ENCODE results near the gene BMP8A. TPM values are rescaled to one million over a fixed set of nuclear protein-coding genes. Genes with fewer than 3 reads are reported as not detected.
A peak's percentile ranks its signal among the peaks of the same experiment; 100 is the strongest.

The BMP8A gene
- total and polyA plus RNA-seq, 10 donors = 0.06 to 2.8 (median 1.4) TPM; not detected in 1

DNA sequence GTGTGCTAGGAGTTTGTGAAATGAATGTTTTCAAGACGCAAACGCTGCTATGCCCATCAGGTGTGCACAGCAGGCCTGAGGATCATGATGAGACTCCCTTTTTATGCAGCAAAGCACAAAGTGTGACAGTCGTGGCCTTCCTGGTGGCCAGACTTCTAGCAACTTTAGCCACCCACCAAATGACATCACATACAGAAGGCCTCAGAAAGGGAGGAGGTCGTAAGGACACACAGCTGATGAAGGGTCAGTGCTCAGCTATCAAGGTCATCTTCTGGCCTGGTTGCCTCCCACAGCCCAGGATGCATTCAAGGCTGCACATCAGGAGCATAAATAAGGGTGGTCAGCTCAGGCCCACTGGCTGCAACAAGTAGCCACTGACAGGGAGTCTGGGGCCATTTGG, 36.6 kb downstream of the BMP8A start:
- H3K4me3 ChIP-seq = no peak overlapping the region
- TF ChIP-seq POLR2A (IDR thresholded peaks at IDR 0.05) (no peak), POLR2AphosphoS5 (IDR thresholded peaks at IDR 0.05) (no peak)
- TF ChIP-seq, protein P1, sequence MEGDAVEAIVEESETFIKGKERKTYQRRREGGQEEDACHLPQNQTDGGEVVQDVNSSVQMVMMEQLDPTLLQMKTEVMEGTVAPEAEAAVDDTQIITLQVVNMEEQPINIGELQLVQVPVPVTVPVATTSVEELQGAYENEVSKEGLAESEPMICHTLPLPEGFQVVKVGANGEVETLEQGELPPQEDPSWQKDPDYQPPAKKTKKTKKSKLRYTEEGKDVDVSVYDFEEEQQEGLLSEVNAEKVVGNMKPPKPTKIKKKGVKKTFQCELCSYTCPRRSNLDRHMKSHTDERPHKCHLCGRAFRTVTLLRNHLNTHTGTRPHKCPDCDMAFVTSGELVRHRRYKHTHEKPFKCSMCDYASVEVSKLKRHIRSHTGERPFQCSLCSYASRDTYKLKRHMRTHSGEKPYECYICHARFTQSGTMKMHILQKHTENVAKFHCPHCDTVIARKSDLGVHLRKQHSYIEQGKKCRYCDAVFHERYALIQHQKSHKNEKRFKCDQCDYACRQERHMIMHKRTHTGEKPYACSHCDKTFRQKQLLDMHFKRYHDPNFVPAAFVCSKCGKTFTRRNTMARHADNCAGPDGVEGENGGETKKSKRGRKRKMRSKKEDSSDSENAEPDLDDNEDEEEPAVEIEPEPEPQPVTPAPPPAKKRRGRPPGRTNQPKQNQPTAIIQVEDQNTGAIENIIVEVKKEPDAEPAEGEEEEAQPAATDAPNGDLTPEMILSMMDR (IDR thresholded peaks at IDR 0.05 in 8 of 11, conservative IDR thresholded peaks at IDR 0.05 in 3 of 11) = no peak
- H3K27me3 ChIP-seq (replicated peaks in 1 of 7) = no peaks in the 10 kb centered on the region
- H3K4me1 ChIP-seq = peaks cover 0 to 28% (median 20%) of the 10 kb centered on the region in 6 donors
- DNase-seq = peak; percentile 24
- H3K36me3 ChIP-seq = peaks cover 0 to 92% (median 38%) of the 10 kb centered on the region in 6 donors
- H3K9me3 ChIP-seq = no peaks in the 10 kb centered on the region
- WGBS, 5 donors = 85 to 93% (median 90%) methylated on average over 4 of the region's 4 CpGs
- intact Hi-C loops (cut with DNase I; ENCODE audit: low total_unique reads) = no loop called here
- H3K27ac ChIP-seq = no peak overlapping the region

DNA sequence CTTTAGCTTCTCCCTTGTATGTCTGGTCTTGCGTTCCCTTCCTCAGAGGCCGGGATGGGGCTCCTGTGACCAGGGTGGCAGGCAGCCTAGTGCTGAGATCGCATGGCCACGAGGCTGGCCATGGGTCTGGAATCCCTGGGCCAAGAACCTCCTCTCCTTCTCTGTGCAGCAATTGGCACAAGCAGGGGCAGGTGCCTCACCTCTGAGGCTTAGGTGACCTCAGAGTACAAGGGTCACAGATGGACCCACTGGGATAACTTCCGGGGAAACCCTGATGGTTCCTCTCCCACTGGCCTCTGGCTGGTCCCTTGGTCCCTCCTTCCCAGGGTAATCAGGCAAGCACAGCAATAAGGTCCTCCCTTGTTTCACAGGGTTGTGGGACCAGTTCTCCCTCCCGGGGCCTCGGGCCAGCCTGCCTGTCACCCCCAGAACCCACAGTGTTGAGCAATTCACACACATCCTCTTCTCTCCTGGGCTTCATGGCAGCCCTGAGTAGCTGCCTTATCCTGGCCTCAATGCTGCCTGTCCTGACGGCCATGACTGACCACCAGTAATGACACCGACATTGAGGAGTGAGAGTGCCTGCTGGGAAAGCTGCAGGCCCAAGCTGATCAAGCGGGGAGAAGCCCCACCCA, 38.6 kb downstream of the BMP8A start:
- peaks cover 0 to 90% (median 41%) of the 10 kb centered on the region in 6 donors for H3K36me3 ChIP-seq
- H3K4me1 ChIP-seq = peaks cover 0 to 18% (median 16%) of the 10 kb centered on the region in 6 donors
- intact Hi-C loops (cut with DNase I; ENCODE audit: low total_unique reads) = loop anchor here (10.0 kb wide), 1 partner anchor 55 kb away; no protein-coding TSS in a partner anchor
- DNase-seq = peak; percentile 43
- 64 to 89% (median 79%) methylated on average over 6 to 10 of the region's 10 CpGs for WGBS, 5 donors
- no peaks in the 10 kb centered on the region for H3K9me3 ChIP-seq
- no peak overlapping the region for H3K27ac ChIP-seq
- no peak for TF ChIP-seq POLR2AphosphoS5 (IDR thresholded peaks at IDR 0.05)
- TF ChIP-seq POLR2A (IDR thresholded peaks at IDR 0.05) = no peak
- TF ChIP-seq, protein P1 (IDR thresholded peaks at IDR 0.05 in 8 of 11, conservative IDR thresholded peaks at IDR 0.05 in 3 of 11) = no peak
- H3K4me3 ChIP-seq = no peak overlapping the region
- no peaks in the 10 kb centered on the region for H3K27me3 ChIP-seq (replicated peaks in 1 of 7)

DNA sequence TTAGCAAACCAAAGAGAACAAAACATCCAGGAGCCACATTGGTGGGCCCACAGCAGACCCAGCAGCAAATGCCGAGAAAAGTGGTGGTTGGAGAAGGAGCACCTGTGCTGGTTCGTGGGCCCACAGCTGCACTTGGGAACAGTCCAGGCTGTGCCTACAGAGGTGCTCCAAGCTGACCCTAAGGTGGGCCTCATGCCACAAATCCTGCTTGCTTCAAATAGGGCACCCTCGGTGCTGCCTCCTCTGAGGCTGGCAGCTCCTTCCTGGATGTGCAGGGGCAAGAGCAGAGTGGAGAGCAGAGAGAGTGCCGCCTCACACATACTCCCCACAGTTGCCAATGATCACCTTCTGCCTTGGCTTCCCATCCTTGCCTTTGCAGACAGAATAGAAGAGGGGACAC, 40.1 kb downstream of the BMP8A start:
- intact Hi-C loops (cut with DNase I; ENCODE audit: low total_unique reads) = loop anchor here (10.0 kb wide), 1 partner anchor 57 kb away; no protein-coding TSS in a partner anchor
- Histone ChIP-seq H3K9me3 (no peaks in the 10 kb centered on the region), H3K27ac (no peak overlapping the region), H3K27me3 (replicated peaks in 1 of 7) (no peaks in the 10 kb centered on the region), H3K4me3 (no peak overlapping the region), H3K4me1 (peaks cover 0 to 2% (median 1%) of the 10 kb centered on the region in 6 donors), H3K36me3 (peaks cover 0 to 91% (median 42%) of the 10 kb centered on the region in 6 donors)
- TF ChIP-seq, protein P1 (IDR thresholded peaks at IDR 0.05 in 8 of 11, conservative IDR thresholded peaks at IDR 0.05 in 3 of 11) = no peak
- no peak for TF ChIP-seq POLR2AphosphoS5 (IDR thresholded peaks at IDR 0.05)
- TF ChIP-seq POLR2A (IDR thresholded peaks at IDR 0.05) = no peak
- WGBS, 5 donors = 90 to 99% (median 94%) methylated on average over 3 to 4 of the region's 4 CpGs
- DNase-seq = peak; percentile 55

GRCh38 chr1:39533442-39533841, 42.0 kb downstream of the BMP8A start:
- no peaks in the 10 kb centered on the region for H3K4me1 ChIP-seq
- WGBS, 5 donors = 94 to 97% (median 97%) methylated on average over 1 of the region's 1 CpG
- intact Hi-C loops (cut with DNase I; ENCODE audit: low total_unique reads) = loop anchor here (10.0 kb wide), 1 partner anchor 59 kb away; no protein-coding TSS in a partner anchor
- TF ChIP-seq, protein P1 (IDR thresholded peaks at IDR 0.05 in 8 of 11, conservative IDR thresholded peaks at IDR 0.05 in 3 of 11) = no peak
- TF ChIP-seq POLR2A (IDR thresholded peaks at IDR 0.05) (no peak), POLR2AphosphoS5 (IDR thresholded peaks at IDR 0.05) (no peak)
- H3K27me3 ChIP-seq (replicated peaks in 1 of 7) = no peaks in the 10 kb centered on the region
- DNase-seq = no peak
- H3K4me3 ChIP-seq = no peak overlapping the region
- no peaks in the 10 kb centered on the region for H3K9me3 ChIP-seq
- peaks cover 0 to 91% (median 33%) of the 10 kb centered on the region in 6 donors for H3K36me3 ChIP-seq
- H3K27ac ChIP-seq = no peak overlapping the region
